Muscle of leg (tissue), 11 donors: ENCODE measurements around the gene RPS6KA5. TPM values are rescaled to one million over a fixed set of nuclear protein-coding genes. Genes with fewer than 3 reads are reported as not detected.
A peak's percentile ranks its signal among the peaks of the same experiment; 100 is the strongest.
"Not testable (repeated sequence)": the region's sequence is repeated elsewhere in the genome, so short reads cannot be mapped to it uniquely, and the experiment has no call there.

Experiments used
- DNase-seq: peaks from one replicate; pipeline ENCODE4 v3.0.0; 2013
- H3K27ac ChIP-seq: one replicate; pipeline ENCODE4 v1.5.1; 2013; ENCODE audit warnings: mild to moderate bottlenecking, low read length, control low read depth
- H3K27me3 ChIP-seq: one replicate; pipeline ENCODE4 v1.6.1; 2013; ENCODE audit warnings: low read length; ENCODE audit not compliant: control insufficient read depth, insufficient read depth
- H3K36me3 ChIP-seq: one replicate; pipeline ENCODE4 v1.6.1; 2013; ENCODE audit warnings: low read length; ENCODE audit not compliant: control insufficient read depth, insufficient read depth
- H3K4me1 ChIP-seq: one replicate; pipeline ENCODE4 v1.6.1; 2013; ENCODE audit warnings: low read length; ENCODE audit not compliant: control insufficient read depth, insufficient read depth
- H3K4me3 ChIP-seq: one replicate; pipeline ENCODE4 v1.5.1; 2013; ENCODE audit warnings: low read length, control low read depth
- H3K9me3 ChIP-seq: replicated peaks from 2 replicates; pipeline ENCODE4 v1.6.1; 2013; ENCODE audit warnings: low read depth, low read length; ENCODE audit not compliant: control insufficient read depth
- WGBS: methylation state at CpG from one replicate; pipeline ENCODE4 v1.1.5; 2013; ENCODE audit warnings: missing lambda C conversion rate; ENCODE audit not compliant: insufficient coverage; 5-methylcytosine and 5-hydroxymethylcytosine counted together
- polyA plus RNA-seq, 8 donors: library from polyadenylated mRNA; unstranded; fragments of 120-200 nt; gene quantifications; one replicate each; pipeline versions ENCODE4 v1.2.1 to v1.2.3, GENCODE V29; 2013; ENCODE audit warnings: inconsistent platforms in 1 of 8, low replicate concordance in 1 of 8; ENCODE audit not compliant: insufficient read length in 8 of 8, insufficient read depth in 1 of 8
- total RNA-seq: library from RNA; stranded (reverse); fragments of 120-200 nt; gene quantifications from one replicate; pipeline ENCODE4 v1.2.4, GENCODE V29; 2013

The RPS6KA5 gene
- total and polyA plus RNA-seq, 9 donors: 2.4 to 8.2 (median 6.7) TPM

DNA sequence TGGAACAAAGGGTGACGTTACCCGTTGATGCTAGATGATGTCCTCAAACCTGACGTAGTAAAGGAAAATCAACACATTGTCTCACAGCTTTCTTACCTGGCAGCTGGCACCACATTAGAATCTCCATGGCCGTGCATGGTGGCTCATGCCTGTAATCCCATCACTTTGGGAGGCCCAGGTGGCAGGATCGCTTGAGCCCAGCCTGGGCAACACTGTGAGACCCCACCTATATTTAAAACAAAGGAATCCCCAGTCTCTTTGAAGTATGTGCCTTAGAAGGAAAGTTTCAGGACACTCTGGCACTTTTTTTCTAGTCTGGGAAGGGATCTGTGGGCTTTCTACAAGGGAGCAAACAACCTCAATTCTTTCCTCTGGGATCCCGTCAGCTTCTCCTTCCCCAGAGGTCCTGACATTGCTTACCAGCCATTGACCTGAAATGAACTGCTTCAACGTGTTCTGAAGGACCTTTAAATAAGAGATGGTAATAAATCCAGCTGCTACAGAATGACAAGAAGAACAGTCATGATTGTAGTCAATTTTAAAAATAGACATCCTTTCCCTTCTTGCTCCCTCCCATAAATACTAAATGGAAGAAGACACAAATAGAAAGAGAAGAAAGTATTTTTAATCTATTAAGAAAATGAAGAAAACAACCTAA lies 210.5 kb downstream of the RPS6KA5 start:
- peak overlapping the region; percentile 58 for H3K27ac ChIP-seq
- H3K9me3 ChIP-seq: no peaks in the 10 kb centered on the region
- no peak overlapping the region for H3K4me3 ChIP-seq
- DNase-seq: no peak
- no peaks in the 10 kb centered on the region for H3K27me3 ChIP-seq
- H3K4me1 ChIP-seq: peaks cover 10% of the 10 kb centered on the region
- H3K36me3 ChIP-seq: no peaks in the 10 kb centered on the region
- WGBS: 80% methylated on average over 4 of the region's 7 CpGs

DNA sequence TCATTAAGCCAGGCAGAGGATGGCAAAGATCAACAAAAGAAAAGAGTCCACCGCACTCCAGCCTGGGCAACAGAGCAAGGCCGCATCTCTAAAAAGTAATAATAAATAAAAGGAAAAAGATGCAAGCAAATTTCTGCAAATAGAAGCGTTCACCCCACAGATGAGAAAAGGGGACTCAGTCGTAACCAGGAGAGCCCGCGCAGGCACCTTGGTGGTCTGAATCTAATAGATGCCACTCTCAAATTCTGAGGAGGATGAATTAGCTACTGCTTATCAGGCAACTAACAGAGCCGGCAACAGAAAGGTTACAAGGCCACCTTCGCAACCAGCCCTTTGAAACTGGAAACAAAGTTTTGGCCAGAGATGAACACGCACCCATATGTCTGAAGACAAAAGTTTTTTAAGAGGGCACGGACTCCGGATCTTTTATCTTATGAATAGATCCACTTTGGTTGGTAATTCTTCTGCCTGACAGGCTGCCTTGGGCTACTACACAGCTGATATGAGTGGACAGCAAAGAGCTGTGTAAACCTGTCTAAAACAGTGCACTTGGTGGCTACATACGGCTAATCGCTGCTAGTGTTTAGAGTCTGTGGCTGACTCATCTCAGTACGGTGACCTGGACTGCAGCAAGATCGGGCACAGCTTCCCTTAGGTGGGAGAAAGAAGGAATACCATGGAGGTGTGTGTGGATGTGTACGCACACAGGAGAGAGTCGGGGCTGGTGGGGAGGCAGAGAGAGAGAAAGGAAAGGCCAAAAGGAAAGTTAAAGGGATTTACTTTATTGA lies 211.3 kb downstream of the RPS6KA5 start:
- WGBS: 91% methylated on average over 9 of the region's 17 CpGs
- Histone ChIP-seq H3K27ac (no peak overlapping the region), H3K27me3 (no peaks in the 10 kb centered on the region), H3K36me3 (no peaks in the 10 kb centered on the region), H3K4me3 (no peak overlapping the region), H3K9me3 (no peaks in the 10 kb centered on the region), H3K4me1 (peaks cover 10% of the 10 kb centered on the region)
- DNase-seq: no peak

- Histone ChIP-seq H3K36me3 (no peaks in the 10 kb centered on the region), H3K4me1 (peaks cover 10% of the 10 kb centered on the region), H3K27ac (no peak overlapping the region), H3K9me3 (no peaks in the 10 kb centered on the region), H3K27me3 (no peaks in the 10 kb centered on the region), H3K4me3 (no peak overlapping the region)
- no peak for DNase-seq
- no CpG with 5 or more reads among the region's 4 CpGs for WGBS
Measured at GRCh38 chr14:90846511-90846910, 213.9 kb downstream of the RPS6KA5 start.

- Histone ChIP-seq H3K4me3 (no peak overlapping the region), H3K4me1 (peaks cover 8% of the 10 kb centered on the region), H3K27ac (no peak overlapping the region), H3K9me3 (no peaks in the 10 kb centered on the region), H3K27me3 (no peaks in the 10 kb centered on the region), H3K36me3 (no peaks in the 10 kb centered on the region)
- WGBS: no CpG with 5 or more reads among the region's 3 CpGs
- DNase-seq: no peak
Measured at GRCh38 chr14:90844321-90844720, 216.1 kb downstream of the RPS6KA5 start.

DNA sequence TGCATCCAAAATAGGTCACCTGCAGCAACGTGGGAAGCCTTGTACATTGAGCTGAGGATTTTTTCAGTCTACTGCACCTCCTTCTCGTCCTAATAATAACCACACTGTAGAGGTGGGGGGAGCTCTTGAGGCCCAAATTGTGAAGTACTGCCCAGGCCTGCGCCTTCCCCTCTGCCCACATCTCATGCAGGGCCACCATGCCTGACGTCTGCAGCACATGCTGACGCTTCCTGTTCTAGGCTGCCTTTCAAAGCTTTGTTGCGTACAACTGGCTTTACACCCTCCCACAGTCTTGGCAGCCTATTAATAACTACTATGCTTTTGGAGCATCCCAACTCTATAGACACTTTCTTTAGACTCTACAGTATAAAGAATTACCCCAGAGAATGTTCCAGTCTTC lies 217.7 kb downstream of the RPS6KA5 start:
- Histone ChIP-seq H3K4me3 (no peak overlapping the region), H3K4me1 (peaks cover 18% of the 10 kb centered on the region), H3K9me3 (no peaks in the 10 kb centered on the region), H3K27ac (no peak overlapping the region), H3K27me3 (no peaks in the 10 kb centered on the region), H3K36me3 (no peaks in the 10 kb centered on the region)
- 31% methylated on average over 2 of the region's 6 CpGs for WGBS
- DNase-seq: peak; percentile 59

DNA sequence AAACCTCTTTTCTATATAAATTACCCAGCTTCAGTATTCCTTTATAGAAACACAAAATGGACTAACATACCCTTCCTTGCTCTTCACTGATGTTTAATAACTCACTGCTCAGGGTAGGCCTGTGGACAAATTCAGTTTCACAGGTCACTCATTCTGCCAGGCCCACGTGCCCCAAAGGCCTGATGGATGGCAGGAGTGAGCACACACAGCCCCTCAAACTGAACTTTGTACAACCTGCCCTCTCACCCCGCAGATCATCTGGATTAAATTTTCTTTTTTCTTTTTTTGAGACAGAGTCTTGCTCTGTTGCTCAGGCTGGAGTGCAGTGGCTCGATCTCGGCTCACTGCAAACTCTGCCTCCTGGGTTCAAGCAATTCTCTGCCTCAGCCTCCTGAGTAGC lies 219.8 kb downstream of the RPS6KA5 start:
- H3K4me3 ChIP-seq, H3K9me3 ChIP-seq, H3K27me3 ChIP-seq, H3K36me3 ChIP-seq, H3K27ac ChIP-seq, DNase-seq: not testable (repeated sequence)
- WGBS: 92% methylated on average over 4 of the region's 4 CpGs
- H3K4me1 ChIP-seq: peaks cover 15% of the 10 kb centered on the region

DNA sequence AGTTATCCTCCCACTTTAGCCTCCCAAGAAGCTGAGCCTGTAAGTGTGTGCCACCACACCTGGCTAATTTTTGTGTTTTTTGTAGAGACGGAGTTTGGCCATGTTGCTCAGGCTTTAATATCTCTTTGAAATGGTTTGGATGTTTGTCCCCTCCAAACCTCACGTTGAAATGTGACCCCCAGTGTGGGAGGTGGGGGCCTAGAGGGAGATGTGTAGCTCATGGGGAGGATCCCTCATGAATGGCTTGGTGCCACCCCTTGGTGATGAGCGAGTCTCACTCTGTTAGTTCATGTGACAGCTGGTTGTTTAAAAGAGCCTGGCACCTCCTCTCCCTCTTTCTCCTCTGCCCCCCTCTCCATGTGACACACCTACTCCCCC lies 220.6 kb downstream of the RPS6KA5 start:
- Histone ChIP-seq H3K4me1 (peaks cover 15% of the 10 kb centered on the region), H3K27ac (peak overlapping the region; percentile 94), H3K27me3 (no peaks in the 10 kb centered on the region), H3K9me3 (no peaks in the 10 kb centered on the region), H3K36me3 (no peaks in the 10 kb centered on the region), H3K4me3 (no peak overlapping the region)
- no peak for DNase-seq
- WGBS: 83% methylated on average over 1 of the region's 3 CpGs

GRCh38 chr14:90839024-90839888 lies 221.2 kb downstream of the RPS6KA5 start:
- peak; percentile 97 for DNase-seq
- Histone ChIP-seq H3K9me3 (no peaks in the 10 kb centered on the region), H3K27me3 (no peaks in the 10 kb centered on the region), H3K4me1 (peaks cover 15% of the 10 kb centered on the region), H3K4me3 (peak overlapping the region; percentile 13), H3K36me3 (no peaks in the 10 kb centered on the region), H3K27ac (peak overlapping the region; percentile 94)
- 39% methylated on average over 6 of the region's 10 CpGs for WGBS

- Histone ChIP-seq H3K27ac (peak overlapping the region; percentile 94), H3K4me1 (peaks cover 15% of the 10 kb centered on the region)
- not testable (repeated sequence) for H3K9me3 ChIP-seq, DNase-seq, H3K4me3 ChIP-seq, H3K27me3 ChIP-seq, H3K36me3 ChIP-seq
- WGBS: 79% methylated on average over 2 of the region's 8 CpGs
Measured at GRCh38 chr14:90838531-90838930, 221.9 kb downstream of the RPS6KA5 start.

DNA sequence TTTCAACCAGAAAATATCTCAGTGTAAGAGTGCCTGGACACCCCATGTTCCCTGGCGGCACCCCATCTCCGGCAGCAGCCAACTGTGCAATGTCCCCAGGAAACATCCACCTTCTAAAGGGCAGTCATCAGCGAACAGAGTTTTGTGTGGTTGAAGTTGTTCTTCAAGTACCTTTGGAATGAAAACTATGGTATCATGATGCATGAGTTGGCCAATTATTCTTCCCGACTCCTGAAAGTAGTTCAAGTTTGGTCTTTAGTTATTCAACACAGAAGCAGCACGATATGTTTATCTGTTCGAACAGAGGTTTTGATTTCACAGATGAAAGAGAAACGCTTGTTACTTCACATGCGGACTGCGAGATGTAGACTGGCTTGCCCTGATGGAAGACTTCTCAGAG lies 223.1 kb downstream of the RPS6KA5 start:
- H3K36me3 ChIP-seq: no peaks in the 10 kb centered on the region
- no peaks in the 10 kb centered on the region for H3K9me3 ChIP-seq
- H3K4me3 ChIP-seq: no peak overlapping the region
- DNase-seq: no peak
- H3K27ac ChIP-seq: no peak overlapping the region
- WGBS: 86% methylated on average over 6 of the region's 9 CpGs
- H3K4me1 ChIP-seq: peaks cover 15% of the 10 kb centered on the region
- no peaks in the 10 kb centered on the region for H3K27me3 ChIP-seq
